NCI-H1694 (cell line): ENCODE measurements around the gene BNC1.

Experiments
- DNase-seq: peaks from one replicate; lab custom pipeline; 2025; lab: John Stamatoyannopoulos, UW

Gene BNC1

GRCh38 chr15:83284559-83285283 lies at the start of gene BNC1:
TSS of gene BNC1 (minus strand) at chr15:83284664. CDS start at chr15:83284628, 36 bp downstream.
- no peak for DNase-seq

- no peak for DNase-seq
Observed at GRCh38 chr15:83327041-83327440, 42.6 kb upstream of the BNC1 start.

DNA sequence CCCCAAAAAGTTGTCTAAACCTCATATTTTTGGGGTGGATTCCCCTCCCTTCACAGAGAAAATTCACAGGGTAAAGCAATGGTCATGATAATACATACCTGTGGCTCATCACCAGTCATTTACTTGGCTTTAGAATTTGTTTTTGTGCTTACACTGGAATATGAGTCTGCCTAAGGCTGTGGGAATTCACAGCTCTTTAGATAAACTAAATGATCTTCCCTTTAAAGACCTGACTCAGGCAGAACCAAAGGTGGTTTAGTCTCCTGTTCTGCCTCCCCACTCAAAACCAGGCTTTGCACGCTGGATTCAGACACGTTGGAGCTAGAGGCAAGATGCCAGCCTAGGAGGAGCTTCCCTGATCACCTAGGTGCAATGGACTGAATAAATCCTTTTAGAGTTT lies 40.3 kb upstream of the BNC1 start:
- DNase-seq, result no peak

GRCh38 chr15:83323296-83323711 lies 38.8 kb upstream of the BNC1 start:
- DNase-seq, result no peak

DNA sequence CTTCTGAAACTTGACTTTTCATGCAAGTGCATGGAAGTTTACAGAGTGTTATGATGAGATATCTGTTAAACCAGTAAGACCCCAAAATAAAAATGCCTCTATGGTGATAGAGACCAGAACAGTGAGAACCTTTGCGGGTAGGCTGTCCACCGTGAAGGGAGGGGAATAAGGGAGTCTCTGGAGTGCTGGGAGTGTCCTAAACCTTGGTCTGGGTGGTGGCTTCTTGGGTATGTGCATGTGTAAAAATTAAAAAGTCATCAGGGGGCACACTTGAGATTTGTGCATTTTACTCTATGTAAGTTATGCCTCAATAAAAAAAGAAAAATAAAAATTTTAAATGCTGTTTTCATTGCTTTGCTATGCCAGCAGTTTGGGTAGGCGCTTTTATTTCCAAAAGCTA lies 38.2 kb upstream of the BNC1 start:
- no peak for DNase-seq

- no peak for DNase-seq
Observed at GRCh38 chr15:83322061-83322460, 37.6 kb upstream of the BNC1 start.

- DNase-seq, result no peak
Observed at GRCh38 chr15:83320844-83321243, 36.4 kb upstream of the BNC1 start.

- no peak for DNase-seq
Observed at GRCh38 chr15:83320404-83320803, 35.9 kb upstream of the BNC1 start.

DNA sequence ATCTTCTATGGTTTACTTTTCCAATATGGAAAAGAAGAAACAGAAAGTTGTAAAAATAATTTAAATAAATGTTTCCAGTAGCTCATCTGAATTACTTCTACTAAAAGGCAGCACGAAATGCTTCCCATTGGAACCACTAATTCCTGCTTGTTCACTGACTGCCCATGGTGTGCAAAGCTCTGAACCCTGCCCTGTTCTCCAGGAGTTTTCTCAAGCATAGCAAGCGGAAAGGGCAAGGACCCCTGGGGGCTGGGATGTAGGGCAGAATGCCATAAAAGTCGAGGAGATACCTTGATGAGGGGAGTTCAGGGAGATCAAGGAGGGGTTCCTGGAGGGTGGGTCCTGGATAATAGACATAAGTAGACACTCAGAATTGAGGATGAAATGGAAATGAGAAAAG lies 35.3 kb upstream of the BNC1 start:
- no peak for DNase-seq

- DNase-seq, result no peak
Observed at GRCh38 chr15:83318861-83319415, 34.5 kb upstream of the BNC1 start.

- no peak for DNase-seq
Observed at GRCh38 chr15:83318036-83318435, 33.6 kb upstream of the BNC1 start.

DNA sequence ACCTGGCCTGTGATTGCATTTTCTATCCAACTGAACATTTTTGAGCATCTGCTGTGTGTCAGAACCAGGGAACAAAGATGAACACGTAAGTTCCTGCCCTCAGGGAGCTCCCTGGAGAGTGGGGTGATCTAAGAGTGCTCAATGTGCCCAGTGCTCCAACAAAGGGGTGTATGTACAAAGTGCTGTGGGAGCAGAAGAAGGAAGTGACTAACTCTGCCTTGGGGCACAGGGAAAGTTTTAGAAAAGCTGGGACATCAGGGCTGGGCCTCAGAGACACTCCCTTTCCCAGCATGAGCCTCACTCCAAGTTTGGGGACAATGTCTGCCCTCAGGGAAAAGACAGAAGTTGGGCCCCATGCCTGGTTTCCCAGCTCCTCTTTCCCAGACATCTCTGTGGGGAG lies 27.6 kb upstream of the BNC1 start:
- DNase-seq, result no peak

GRCh38 chr15:83310521-83311456 lies 26.3 kb upstream of the BNC1 start:
- DNase-seq, result no peak

GRCh38 chr15:83308671-83309070 lies 24.2 kb upstream of the BNC1 start:
- DNase-seq, result no peak

GRCh38 chr15:83306561-83306960 lies 22.1 kb upstream of the BNC1 start:
- DNase-seq, result no peak

GRCh38 chr15:83305704-83306291 lies 21.3 kb upstream of the BNC1 start:
- no peak for DNase-seq

DNA sequence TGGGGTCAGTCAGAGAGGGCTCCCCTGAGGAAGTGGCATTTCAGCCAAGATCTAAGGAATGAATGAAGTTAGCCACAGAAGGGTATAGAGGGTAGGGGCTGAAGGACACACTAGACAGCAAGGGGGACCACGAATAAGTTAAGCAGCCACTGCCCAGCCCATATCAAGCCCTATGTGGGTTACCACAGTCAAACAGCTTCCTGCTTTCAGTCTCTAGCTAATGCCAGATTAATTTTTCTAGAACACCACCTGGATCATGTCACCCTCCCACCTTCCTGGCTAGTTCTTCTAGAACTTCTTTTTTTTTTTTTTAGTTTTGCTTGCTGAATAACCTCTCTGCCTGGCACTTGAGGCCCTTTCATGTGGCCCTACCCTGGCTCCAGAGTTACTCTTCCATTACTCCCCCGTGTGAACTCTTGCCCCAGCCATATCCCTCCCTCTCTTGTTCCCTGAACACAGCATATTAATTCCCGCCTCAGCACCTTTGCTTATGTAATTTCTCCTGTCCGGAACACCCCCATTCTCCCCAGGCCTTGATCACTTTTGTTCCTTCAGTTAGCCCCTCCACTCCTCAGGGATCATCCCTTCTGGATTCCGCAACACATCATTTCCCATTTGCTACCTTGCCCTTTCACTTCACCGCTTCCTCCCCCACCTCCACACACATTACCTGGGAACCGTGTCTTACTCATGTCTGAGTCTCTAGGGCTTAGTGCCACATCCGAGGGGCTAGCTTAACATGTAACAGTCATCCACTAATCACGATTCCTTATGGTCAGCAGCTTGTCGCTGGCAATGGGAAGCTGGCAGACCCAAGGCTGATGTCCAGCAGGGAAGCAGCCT lies 20.6 kb upstream of the BNC1 start:
- DNase-seq, result no peak

GRCh38 chr15:83303535-83303934 lies 19.1 kb upstream of the BNC1 start:
- no peak for DNase-seq

DNA sequence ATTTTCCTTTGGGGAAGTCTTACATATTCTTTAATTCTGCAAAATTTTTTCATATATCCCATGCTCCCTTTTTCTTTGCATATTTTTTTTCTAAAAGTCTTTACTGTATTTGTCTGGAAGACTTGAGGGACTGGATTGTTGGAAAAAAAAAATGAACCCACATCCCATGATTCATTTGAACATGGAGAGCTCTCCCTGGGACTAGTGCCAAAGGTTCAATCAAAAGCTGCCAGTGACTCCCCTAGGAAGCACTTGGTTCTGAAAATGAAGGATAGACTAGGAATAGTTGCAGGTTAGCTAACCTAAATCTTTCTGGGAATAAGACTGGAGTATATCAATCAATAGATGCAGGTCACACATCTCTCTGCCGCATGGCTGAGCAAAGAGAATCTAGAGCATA lies 16.4 kb upstream of the BNC1 start:
- no peak for DNase-seq

GRCh38 chr15:83299462-83299861 lies 15.0 kb upstream of the BNC1 start:
- DNase-seq, result no peak

DNA sequence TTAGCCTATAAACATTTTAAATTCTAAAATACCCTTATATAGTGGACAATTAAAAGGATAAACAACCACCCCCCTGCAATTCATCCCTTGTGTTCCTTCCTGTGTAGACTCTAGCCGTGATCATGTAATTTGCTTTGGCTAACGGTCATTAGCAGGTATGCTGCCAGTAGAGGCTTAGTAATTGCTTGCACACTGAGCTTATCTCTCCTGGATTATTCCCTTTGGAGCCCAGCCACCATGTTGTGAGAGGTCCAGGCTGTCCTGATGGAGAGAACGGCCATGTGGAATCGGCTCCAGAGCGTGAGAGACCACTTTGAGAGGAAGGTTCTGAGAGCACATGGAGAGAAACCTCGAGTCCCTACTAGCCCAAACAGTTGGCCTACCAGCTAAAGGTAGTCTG lies 11.0 kb upstream of the BNC1 start:
- no peak for DNase-seq

GRCh38 chr15:83293201-83293600 lies 8.7 kb upstream of the BNC1 start:
- no peak for DNase-seq
